Measurements from ENCODE around the gene ARHGEF4. TPM values are rescaled to one million over a fixed set of nuclear protein-coding genes. Genes with fewer than 3 reads are reported as not detected.

The ARHGEF4 gene
- total and polyA plus RNA-seq, 5 donors = 1.8 to 5.2 (median 2.8) TPM

- H3K27me3 ChIP-seq (ENCODE audit: control insufficient read depth, insufficient read depth) = no peaks in the 10 kb centered on the region
- no peak overlapping the region for H3K27ac ChIP-seq (ENCODE audit: low read length)
- H3K9me3 ChIP-seq (ENCODE audit: control insufficient read depth, low read length) = no peaks in the 10 kb centered on the region
- WGBS = 78% methylated on average over 22 of the region's 22 CpGs
- ATAC-seq (no peak), DNase-seq (no peak)
- intact Hi-C loops (cut with DNase I) = no loop called here
- H3K4me3 ChIP-seq (ENCODE audit: low read length) = no peak overlapping the region
- no peaks in the 10 kb centered on the region for H3K4me1 ChIP-seq (ENCODE audit: control insufficient read depth, insufficient read depth, low read length)
These were observed 258.0 kb downstream of the ARHGEF4 start for GRCh38 chr2:131094463-131095281.

Other genes with a start within 250 kb of the ARHGEF4 start
- 1 to 10 TPM in 2 of 4 donors, under 1 TPM in 2; 0.44 to 2.8 (median 0.87) TPM for gene CFC1, start 237.3 kb upstream of the ARHGEF4 start, total RNA-seq
- gene CFC1, start 237.3 kb upstream of the ARHGEF4 start, polyA plus RNA-seq = 0.25 TPM
- 1 to 10 TPM in 3 of 4 donors, under 1 TPM in 1; 0.25 to 2.4 (median 1.9) TPM for gene POTEJ, start 225.5 kb upstream of the ARHGEF4 start, total RNA-seq
- 0.02 TPM for gene POTEJ, start 225.5 kb upstream of the ARHGEF4 start, polyA plus RNA-seq
- gene GPR148, start 107.8 kb upstream of the ARHGEF4 start, total RNA-seq = not detected
- gene GPR148, start 107.8 kb upstream of the ARHGEF4 start, polyA plus RNA-seq = not detected
- gene AMER3, start 81.4 kb upstream of the ARHGEF4 start, total RNA-seq = not detected
- 0.02 TPM for gene AMER3, start 81.4 kb upstream of the ARHGEF4 start, polyA plus RNA-seq

All from right cardiac atrium (tissue), 5 donors.